Natural killer cell treated with Interleukin-12 subunit alpha and Interleukin-12 subunit beta and Interleukin-15 and Interleukin-18, amount 100 ng/mL, for 72 hours (primary cell): Measurements from ENCODE around the gene DUSP19. TPM values are rescaled to one million over a fixed set of nuclear protein-coding genes. Genes with fewer than 3 reads are reported as not detected.
"Not testable (repeated sequence)": the region's sequence is repeated elsewhere in the genome, so short reads cannot be mapped to it uniquely, and the experiment has no call there.

Experiments
- ATAC-seq, 2 donors: fragments of 150-1000 bp; cut with Tn5 transposase in 1 of 2; sonication (Bioruptor Pico), chemical (Tn5 transposase) in 1 of 2; 2 replicates each; pipeline ENCODE4 v1.10.0; 2021
- DNase-seq: peaks from one replicate; pipeline ENCODE4 v3.0.0; 2022; ENCODE audit warnings: low spot score
- H3K27ac Mint-ChIP-seq, 2 donors: 1 replicate in 1 of 2; 2 replicates in 1 of 2; pipeline ENCODE4 v1.8.0; 2022; ENCODE audit warnings: mixed read lengths in 2 of 2, mild to moderate bottlenecking in 1 of 2, moderate library complexity in 1 of 2
- H3K27me3 Mint-ChIP-seq, 2 donors: 1 replicate in 1 of 2; 2 replicates in 1 of 2; pipeline ENCODE4 v1.8.0; 2022; ENCODE audit warnings: mixed read lengths in 2 of 2
- H3K36me3 Mint-ChIP-seq: one replicate; pipeline ENCODE4 v1.8.0; 2022; ENCODE audit warnings: mixed read lengths
- H3K4me1 Mint-ChIP-seq, 2 donors: 1 replicate in 1 of 2; 2 replicates in 1 of 2; pipeline ENCODE4 v1.8.0; 2022; ENCODE audit warnings: low read depth in 2 of 2, mixed read lengths in 2 of 2, mild to moderate bottlenecking in 1 of 2
- H3K4me3 Mint-ChIP-seq: one replicate; pipeline ENCODE4 v1.8.0; 2022; ENCODE audit warnings: mixed read lengths
- H3K9me3 Mint-ChIP-seq: 2 replicates; pipeline ENCODE4 v1.8.0; 2022; ENCODE audit warnings: mixed read lengths
- total RNA-seq, 2 donors: library from RNA; stranded (reverse); gene quantifications; one replicate each; pipeline ENCODE4 v1.2.3, GENCODE V29; 2022

The DUSP19 gene
- total RNA-seq, 2 donors from 2014 or later, result 1.4 to 1.5 TPM

DNA sequence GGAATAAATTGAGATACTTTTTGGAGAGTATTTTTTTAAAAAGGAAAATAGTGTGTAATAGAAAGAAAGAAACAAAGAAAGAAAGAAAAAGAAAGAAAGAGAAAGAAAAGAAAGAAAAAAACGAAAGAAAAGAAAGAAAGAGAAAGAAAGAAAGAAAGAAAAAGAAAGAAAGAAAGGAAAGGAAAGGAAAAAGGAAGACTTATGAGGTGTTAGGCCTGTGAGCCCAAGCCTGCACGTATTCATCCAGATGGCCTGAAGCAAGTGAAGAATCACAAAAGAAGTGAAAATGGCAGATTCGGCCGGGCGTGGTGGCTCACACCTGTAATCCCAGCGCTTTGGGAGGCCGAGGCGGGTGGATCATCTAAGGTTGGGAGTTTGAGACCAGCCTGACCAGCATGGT is 35.0 kb upstream of the DUSP19 start:
- ATAC-seq, H3K36me3 Mint-ChIP-seq, H3K27ac Mint-ChIP-seq, H3K9me3 Mint-ChIP-seq, DNase-seq, H3K4me1 Mint-ChIP-seq, H3K4me3 Mint-ChIP-seq: not testable (repeated sequence)
- H3K27me3 Mint-ChIP-seq, result peaks cover 40 to 45% of the 10 kb centered on the region in 2 donors

DNA sequence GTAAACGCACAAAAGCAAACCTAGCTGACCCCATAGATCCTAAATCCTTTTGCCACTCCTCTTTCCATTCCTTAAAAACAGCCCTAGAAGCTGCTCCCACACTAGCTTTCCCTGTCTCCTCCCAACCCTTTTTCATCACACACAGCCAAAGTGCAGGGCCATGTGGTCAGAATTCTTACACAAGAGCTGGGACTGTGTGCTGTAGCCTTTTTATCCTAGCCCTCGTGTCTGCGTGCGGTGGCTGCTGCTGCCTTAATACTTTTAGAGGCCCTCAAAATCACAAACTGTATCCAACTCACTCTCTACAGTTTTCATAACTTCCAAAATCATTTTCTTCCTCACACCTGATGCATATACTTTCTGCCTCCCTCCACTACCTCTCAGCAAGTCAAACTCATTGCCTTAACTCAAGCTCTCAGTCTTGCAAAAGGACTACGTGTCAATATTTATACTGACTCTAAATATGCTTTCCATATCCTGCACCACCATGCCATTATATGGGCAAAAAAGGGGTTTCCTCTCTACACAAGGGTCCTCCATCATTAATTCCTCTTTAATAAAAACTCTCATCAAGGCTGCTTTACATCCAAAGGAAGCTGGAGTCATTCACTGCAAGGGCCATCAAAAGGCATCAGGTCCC is 30.9 kb upstream of the DUSP19 start:
- not testable (repeated sequence) for DNase-seq, H3K4me1 Mint-ChIP-seq, H3K36me3 Mint-ChIP-seq, H3K9me3 Mint-ChIP-seq, ATAC-seq, H3K27ac Mint-ChIP-seq, H3K4me3 Mint-ChIP-seq
- peaks cover 23 to 25% of the 10 kb centered on the region in 2 donors for H3K27me3 Mint-ChIP-seq

GRCh38 chr2:183049420-183049819 is 29.1 kb upstream of the DUSP19 start:
- Mint-ChIP-seq H3K27ac (no peak overlapping the region), H3K9me3 (peaks cover 3% of the 10 kb centered on the region), H3K4me1 (no peaks in the 10 kb centered on the region), H3K36me3 (no peaks in the 10 kb centered on the region), H3K27me3 (peaks cover 18 to 21% of the 10 kb centered on the region in 2 donors), H3K4me3 (no peak overlapping the region)
- ATAC-seq, result no peak
- no peak for DNase-seq

GRCh38 chr2:183057333-183057985 is 21.1 kb upstream of the DUSP19 start:
- no peaks in the 10 kb centered on the region for H3K36me3 Mint-ChIP-seq
- no peaks in the 10 kb centered on the region for H3K9me3 Mint-ChIP-seq
- no peak for ATAC-seq
- no peak overlapping the region for H3K4me3 Mint-ChIP-seq
- H3K27me3 Mint-ChIP-seq, result peaks cover 8 to 24% of the 10 kb centered on the region in 2 donors
- H3K27ac Mint-ChIP-seq, result no peak overlapping the region
- no peaks in the 10 kb centered on the region for H3K4me1 Mint-ChIP-seq
- DNase-seq, result no peak

DNA sequence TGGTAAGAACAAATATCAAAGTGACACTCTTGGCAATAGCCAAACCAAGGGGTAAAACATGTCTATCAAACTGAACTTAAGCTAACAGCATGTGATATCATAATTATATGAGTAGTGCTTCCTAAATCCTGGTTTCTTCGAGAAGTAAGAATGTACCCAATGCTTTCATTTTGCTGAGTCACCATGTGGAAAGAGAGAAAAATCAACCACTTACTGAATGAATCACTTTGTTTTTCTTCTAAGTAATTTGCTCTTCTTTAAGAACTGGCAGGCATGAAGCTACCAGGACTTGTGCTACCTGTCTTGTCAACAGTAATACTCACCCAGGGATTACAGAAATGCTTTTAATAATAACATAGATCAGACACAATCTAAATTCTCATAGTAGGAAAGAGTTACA is 19.0 kb upstream of the DUSP19 start:
- Mint-ChIP-seq H3K27ac (no peak overlapping the region), H3K27me3 (peaks cover 9 to 23% of the 10 kb centered on the region in 2 donors), H3K9me3 (no peaks in the 10 kb centered on the region), H3K4me3 (no peak overlapping the region), H3K4me1 (no peaks in the 10 kb centered on the region), H3K36me3 (no peaks in the 10 kb centered on the region)
- ATAC-seq (no peak), DNase-seq (no peak)

DNA sequence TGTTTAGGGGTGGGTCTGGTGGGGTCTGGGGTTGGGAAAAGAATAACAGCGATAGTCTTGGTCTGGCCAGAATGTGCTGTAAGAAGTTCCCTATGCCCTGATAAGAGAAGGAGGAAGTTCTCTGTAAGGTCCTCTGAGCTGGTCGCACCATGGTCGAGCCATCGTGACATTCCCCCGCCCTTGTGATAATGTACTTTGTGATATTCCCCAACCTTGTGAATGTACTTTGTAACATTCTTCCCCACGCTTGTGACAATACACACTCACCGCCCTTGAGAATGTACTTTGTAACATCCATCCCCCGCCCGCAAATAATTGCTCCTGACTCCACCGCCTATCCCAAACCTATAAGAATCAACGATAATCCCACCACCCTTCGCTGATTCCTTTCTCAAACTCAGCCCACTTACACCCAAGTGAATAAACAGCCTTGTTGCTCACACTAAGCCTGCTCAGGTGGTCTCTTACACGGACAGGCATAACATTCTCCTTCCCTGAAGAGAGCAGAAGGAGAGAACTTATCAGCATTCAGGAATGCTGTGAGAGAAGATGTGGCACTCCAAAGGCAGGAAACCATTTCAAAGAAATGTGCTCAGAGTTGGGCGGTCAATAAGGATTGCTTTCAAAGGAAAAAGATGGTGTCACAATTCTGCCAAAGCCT is 17.8 kb upstream of the DUSP19 start:
- ATAC-seq (no peak), DNase-seq (no peak)
- Mint-ChIP-seq H3K36me3 (no peaks in the 10 kb centered on the region), H3K4me3 (no peak overlapping the region), H3K27me3 (peaks cover 9 to 25% of the 10 kb centered on the region in 2 donors), H3K4me1 (no peaks in the 10 kb centered on the region), H3K27ac (no peak overlapping the region), H3K9me3 (no peaks in the 10 kb centered on the region)

DNA sequence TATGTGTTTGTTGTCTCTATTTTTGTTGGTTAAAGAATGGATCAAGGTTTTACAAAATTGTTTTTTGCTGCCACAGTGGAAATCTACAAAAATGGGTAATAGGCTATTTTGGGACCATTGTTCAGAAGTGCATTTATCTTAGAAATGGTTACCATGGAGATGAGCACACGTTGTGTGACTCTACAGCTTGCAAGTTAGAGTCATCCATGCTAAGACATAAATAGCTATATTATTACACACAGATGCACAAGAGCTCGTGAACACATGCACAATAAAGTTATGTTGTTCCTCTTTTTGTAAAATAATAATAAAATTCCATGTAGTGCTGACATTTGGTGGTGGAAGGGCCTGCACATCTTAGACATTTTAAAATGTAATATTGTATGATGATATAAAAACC is 15.5 kb upstream of the DUSP19 start:
- H3K4me3 Mint-ChIP-seq, result no peak overlapping the region
- no peaks in the 10 kb centered on the region for H3K4me1 Mint-ChIP-seq
- ATAC-seq, result no peak
- no peak for DNase-seq
- H3K9me3 Mint-ChIP-seq, result no peaks in the 10 kb centered on the region
- no peaks in the 10 kb centered on the region for H3K36me3 Mint-ChIP-seq
- peaks cover 14 to 25% of the 10 kb centered on the region in 2 donors for H3K27me3 Mint-ChIP-seq
- no peak overlapping the region for H3K27ac Mint-ChIP-seq

DNA sequence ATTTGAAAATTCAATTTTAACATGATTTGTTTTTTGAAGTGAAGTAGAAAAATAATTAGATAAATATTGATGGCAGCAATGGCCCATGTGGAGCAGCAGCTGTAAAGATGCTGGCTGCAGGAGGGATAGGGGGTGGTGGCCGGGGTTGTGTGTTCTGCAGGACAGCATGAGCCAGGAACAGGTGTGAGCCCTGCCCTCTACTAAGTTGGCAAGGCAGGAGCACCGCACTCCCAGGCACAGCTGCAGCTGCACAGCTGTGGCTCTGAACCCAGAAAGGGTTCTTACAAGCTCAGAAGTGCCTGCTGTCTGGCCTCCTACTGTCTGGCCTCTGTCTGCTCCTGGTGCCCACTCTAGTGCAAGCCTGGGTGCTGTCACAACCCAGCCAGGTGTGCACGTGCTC is 10.0 kb upstream of the DUSP19 start:
- Mint-ChIP-seq H3K4me1 (no peaks in the 10 kb centered on the region), H3K27ac (no peak overlapping the region), H3K27me3 (peaks cover 10 to 18% of the 10 kb centered on the region in 2 donors), H3K4me3 (no peak overlapping the region), H3K9me3 (no peaks in the 10 kb centered on the region), H3K36me3 (no peaks in the 10 kb centered on the region)
- DNase-seq (no peak), ATAC-seq (no peak)

- DNase-seq, result no peak
- Mint-ChIP-seq H3K27me3 (peaks cover 6 to 16% of the 10 kb centered on the region in 2 donors), H3K36me3 (no peaks in the 10 kb centered on the region), H3K9me3 (no peaks in the 10 kb centered on the region), H3K27ac (no peak overlapping the region), H3K4me1 (no peaks in the 10 kb centered on the region), H3K4me3 (no peak overlapping the region)
- ATAC-seq, result no peak
These were observed 9.4 kb upstream of the DUSP19 start for GRCh38 chr2:183069174-183069573.

DNA sequence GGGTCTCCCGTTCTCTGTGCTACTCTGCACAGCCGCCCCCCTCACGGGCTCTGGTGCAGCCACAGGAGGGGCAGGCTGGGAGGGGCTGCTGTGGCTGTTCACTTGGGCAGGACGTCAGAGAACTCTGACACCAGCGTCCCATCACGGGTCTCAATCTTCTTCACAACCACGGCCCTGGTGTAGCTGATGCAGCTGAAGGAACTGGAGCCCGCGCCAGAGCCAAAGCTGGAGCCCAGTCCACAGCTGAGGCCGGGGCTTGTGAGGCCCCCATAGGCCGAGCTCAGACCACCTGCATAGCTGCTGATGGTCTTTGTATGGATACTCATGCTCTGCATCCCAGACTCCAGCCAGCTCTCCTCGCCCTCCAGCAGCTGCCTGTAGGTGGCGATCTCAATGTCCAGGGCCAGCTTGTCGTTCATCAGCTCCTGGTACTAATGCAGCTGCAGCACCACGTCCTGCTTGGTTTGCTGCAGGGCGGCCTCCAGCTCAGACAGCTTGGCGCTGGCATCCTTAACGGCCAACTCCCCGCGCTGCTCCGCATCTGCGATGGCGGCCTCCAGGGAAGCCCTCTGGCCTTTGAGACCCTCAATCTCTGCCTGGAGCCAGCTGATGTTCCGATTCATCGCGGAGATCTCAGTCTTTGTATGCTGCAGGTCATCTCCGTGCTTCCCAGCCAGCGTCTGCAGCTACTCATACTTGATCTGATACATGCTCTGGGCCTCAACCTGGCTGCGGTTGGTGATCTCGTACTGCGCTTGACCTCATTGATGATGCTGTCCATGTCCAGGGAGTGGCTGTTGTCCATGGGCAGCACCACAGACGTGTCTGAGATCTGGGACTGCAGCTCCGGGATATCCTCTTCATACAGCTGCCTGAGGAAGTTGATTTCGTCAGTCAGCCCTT is 7.4 kb upstream of the DUSP19 start:
- ATAC-seq, result no peak
- no peaks in the 10 kb centered on the region for H3K36me3 Mint-ChIP-seq
- H3K9me3 Mint-ChIP-seq, result no peaks in the 10 kb centered on the region
- H3K4me1 Mint-ChIP-seq, result no peaks in the 10 kb centered on the region
- peaks cover 0 to 16% of the 10 kb centered on the region in 2 donors for H3K27me3 Mint-ChIP-seq
- H3K4me3 Mint-ChIP-seq, result no peak overlapping the region
- no peak for DNase-seq
- H3K27ac Mint-ChIP-seq, result no peak overlapping the region

DNA sequence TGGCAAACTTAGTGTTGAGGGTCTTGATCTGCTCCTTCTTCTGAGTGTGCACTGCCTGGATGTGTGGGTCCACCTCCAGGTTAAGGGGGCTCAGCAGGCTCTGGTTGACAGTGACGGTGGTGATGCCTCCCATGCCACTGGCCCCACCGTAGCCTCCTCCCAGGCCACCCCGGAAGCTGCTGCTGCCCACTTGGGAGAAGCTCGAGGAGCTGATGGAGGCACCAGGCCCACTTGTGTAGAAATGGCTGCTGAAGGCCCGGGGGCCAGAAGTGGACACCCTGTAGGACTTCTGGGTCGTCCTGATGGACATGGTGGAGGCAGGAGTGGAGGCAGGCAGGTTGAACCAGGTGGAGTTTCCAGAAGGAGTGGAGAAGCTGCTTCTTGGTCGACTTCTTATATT is 6.4 kb upstream of the DUSP19 start:
- H3K27ac Mint-ChIP-seq, result no peak overlapping the region
- no peaks in the 10 kb centered on the region for H3K36me3 Mint-ChIP-seq
- H3K27me3 Mint-ChIP-seq, result peaks cover 0 to 10% of the 10 kb centered on the region in 2 donors
- DNase-seq, result no peak
- H3K4me3 Mint-ChIP-seq, result no peak overlapping the region
- no peaks in the 10 kb centered on the region for H3K9me3 Mint-ChIP-seq
- H3K4me1 Mint-ChIP-seq, result no peaks in the 10 kb centered on the region
- no peak for ATAC-seq

DNA sequence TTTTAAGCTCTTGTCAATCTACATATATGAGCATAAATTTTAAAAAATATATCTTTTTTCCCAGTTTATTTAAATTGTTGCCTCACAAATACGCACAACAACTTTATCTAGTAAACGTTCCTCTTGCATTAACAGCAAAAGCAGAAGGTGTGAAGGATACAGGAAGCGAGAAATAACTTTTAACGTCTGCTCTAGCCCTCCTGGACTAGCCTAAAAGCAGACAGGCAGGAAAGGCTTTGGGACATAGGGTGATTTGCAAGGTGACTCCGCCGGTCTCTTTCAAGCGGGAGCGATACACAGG is 434 bp upstream of the DUSP19 start:
- Mint-ChIP-seq H3K4me3 (peak overlapping the region; percentile 96), H3K4me1 (peaks cover 8 to 12% of the 10 kb centered on the region in 2 donors), H3K9me3 (no peaks in the 10 kb centered on the region), H3K27me3 (peaks cover 0 to 6% of the 10 kb centered on the region in 2 donors), H3K27ac (peak overlapping the region; percentile 53 to 92), H3K36me3 (no peaks in the 10 kb centered on the region)
- DNase-seq, result no peak
- ATAC-seq, result peak; percentile 49 to 50

DNA sequence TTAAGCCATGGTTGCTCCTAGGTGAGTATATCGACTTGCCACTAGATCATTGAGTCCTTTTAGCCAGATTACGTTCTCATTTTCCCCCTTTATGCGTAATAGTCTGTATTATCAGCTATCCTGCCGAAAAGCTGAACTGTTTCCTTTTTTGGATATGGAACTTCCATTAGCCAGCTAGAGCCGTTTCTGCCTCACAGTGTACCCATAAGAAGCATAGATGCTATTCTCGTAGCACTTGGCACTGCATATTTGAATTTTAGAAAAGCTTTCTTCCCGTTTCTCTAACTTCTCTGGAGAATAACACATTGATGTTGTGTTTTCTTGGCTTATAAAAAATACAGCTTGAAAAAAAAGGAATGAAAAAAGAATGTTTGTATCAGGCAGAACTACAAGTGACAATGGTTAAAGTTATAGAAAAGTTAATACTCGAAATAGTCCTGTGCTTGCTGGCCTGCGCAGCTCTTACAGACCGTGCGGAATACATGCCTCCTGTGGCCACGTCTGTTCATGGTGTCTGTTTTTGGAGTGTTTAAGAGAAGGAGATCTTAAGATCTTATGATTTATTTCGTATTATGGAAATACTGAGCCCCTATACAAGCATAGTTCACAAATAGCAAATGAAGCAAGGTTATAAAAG is 710 bp downstream of the DUSP19 start:
- H3K4me1 Mint-ChIP-seq, result peaks cover 8 to 12% of the 10 kb centered on the region in 2 donors
- no peak for DNase-seq
- no peaks in the 10 kb centered on the region for H3K9me3 Mint-ChIP-seq
- no peaks in the 10 kb centered on the region for H3K36me3 Mint-ChIP-seq
- H3K27ac Mint-ChIP-seq, result peak overlapping the region; percentile 53 to 92
- ATAC-seq, result no peak
- H3K4me3 Mint-ChIP-seq, result peak overlapping the region; percentile 96
- peaks cover 0 to 3% of the 10 kb centered on the region in 2 donors for H3K27me3 Mint-ChIP-seq
